Activated CD4-positive, alpha-beta T cell treated with anti-CD3 and anti-CD28 coated beads for 48 hours (primary cell): ENCODE measurements around the gene ZMPSTE24.
A peak's percentile ranks its signal among the peaks of the same experiment; 100 is the strongest.
"Not testable (repeated sequence)": the region's sequence is repeated elsewhere in the genome, so short reads cannot be mapped to it uniquely, and the experiment has no call there.

Experiments
- DNase-seq: peaks from one replicate; pipeline ENCODE4 v3.0.0-alpha.2; 2020

ZMPSTE24 gene

DNA sequence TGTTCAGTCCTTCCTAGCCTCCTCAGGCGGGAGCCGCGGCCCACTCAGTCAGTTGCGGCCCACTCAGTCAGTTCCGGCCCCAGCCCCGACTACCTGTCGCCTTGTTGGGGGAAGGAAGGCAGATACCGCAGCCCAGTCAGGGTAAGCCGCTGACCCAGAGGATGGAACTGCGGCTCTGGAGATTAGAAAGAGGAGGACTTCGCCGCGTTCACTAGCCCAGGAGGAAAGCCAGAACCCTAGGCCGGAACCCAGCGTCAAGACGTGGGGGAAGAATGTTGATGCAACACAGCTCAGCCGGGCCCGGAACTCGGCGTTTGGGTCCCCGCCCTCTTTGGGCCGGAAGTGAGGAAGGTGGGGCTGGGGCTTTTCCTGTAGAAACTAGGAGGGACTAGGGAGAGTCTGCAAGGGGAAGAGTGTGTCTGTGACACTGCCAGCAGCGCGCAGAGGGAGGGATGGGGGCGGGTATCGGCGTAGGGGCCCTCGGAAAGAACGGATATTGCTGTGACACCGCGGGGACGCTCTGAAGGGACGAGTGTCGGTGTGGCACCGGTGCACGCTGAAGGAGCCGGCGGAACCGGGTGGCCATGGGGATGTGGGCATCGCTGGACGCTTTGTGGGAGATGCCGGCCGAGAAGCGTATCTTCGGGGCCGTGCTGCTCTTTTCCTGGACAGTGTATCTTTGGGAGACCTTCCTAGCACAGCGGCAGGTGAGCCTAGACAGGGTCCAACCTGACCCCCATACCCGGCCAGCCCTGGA, at the start of gene ZMPSTE24:
Gene ZMPSTE24, plus strand, starts transcription at position 549 of the 757 bp plus-strand sequence. Its CDS starts 36 bp downstream, at position 585.
- peak; percentile 97 for DNase-seq

DNA sequence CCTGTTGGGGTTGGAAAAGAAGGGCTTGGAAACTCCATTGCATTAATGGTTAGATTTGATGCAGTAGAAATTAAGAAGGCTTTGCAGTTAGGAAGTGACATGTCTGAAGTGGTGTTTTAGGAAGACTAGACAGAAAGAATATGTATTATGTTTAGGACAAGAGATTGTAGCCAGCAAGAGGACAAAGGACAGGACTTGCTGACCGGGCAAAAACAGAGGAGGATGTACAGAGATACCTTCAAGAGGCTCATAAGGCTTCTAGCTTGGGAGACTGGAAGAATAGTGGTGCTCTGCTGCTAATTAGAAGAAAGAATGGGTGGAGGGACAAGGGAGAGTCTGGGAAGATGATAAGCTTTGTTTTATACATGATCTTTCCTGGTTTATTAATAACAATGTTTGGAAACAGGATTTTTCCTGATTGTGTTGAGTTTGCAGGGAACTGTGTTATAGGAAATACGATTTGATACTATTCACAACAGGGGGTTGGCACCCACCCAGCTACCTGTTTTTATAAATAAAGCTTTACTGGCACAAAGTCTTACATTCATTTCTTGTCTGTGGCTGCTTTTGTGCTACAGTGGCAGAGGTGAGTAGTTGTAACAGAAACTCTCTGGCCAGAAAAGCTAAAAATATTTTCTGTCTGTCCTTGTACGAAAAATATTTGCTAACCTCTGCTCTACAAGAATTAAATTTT, 47.4 kb upstream of the ZMPSTE24 start:
- DNase-seq = no peak

- no peak for DNase-seq
Observed at GRCh38 chr1:40218333-40218732, 39.7 kb upstream of the ZMPSTE24 start.

- DNase-seq = not testable (repeated sequence)
Observed at GRCh38 chr1:40221471-40221905, 36.5 kb upstream of the ZMPSTE24 start.

GRCh38 chr1:40221977-40222772, 35.9 kb upstream of the ZMPSTE24 start:
- DNase-seq = no peak

DNA sequence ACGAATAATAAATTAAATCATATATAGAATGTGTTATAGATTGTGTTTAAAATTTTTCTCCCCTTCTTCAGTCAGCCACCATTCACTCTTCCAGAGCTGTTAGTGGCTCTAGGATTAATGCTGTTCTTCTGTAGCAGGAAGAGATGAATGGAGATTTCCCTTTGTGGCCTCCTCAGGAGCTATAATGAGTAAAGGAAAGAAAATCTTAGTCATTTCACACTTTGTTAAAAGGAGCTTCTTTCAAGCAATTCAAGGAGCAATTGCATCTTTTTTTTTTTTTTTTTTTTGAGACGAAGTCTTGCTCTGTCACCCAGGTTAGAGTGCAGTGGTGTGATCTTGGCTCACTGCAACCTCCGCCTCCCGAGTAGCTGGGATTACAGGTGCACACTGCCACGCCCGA, 34.0 kb upstream of the ZMPSTE24 start:
- peak; percentile 19 for DNase-seq

DNA sequence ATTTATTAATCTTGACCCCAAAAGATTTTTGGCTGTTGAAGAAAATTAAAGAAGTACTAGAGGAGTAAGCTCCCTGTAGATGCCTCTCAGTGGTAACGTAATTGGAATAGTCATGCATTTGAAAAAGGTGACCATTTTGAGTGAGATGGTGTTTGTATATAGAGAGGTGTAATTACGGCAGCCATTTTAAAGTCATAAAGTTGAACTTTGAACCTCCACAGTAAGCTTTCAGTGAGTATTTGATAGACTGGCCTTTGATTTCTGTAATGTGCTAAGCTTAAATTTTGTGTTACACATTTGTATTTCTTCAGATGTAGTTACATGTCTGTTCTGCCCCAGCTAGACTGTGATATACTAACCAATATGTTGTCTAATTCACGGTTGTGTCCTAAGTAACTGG, 31.8 kb upstream of the ZMPSTE24 start:
- DNase-seq = no peak

DNA sequence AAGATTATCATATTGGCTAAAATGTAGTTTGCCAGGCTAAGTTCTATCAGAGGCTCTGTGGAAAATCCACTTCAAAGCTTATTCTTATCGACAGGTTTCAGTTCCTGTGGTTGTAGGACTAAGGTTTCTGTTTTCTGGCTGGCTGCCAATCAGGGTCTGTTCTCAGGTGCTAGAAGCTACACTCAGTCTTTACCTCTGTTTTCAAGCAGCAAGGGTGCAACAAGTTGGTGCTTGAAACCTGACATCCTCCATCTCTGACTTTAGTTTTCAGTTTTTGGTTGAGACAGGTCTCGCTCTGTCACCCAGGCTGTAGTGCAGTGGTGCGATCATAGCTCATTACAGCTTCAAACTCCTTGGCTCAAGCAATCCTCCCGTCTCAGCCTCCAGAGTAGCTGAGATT, 25.6 kb upstream of the ZMPSTE24 start:
- DNase-seq = peak; percentile 84

GRCh38 chr1:40239626-40240025, 18.4 kb upstream of the ZMPSTE24 start:
- DNase-seq = no peak

DNA sequence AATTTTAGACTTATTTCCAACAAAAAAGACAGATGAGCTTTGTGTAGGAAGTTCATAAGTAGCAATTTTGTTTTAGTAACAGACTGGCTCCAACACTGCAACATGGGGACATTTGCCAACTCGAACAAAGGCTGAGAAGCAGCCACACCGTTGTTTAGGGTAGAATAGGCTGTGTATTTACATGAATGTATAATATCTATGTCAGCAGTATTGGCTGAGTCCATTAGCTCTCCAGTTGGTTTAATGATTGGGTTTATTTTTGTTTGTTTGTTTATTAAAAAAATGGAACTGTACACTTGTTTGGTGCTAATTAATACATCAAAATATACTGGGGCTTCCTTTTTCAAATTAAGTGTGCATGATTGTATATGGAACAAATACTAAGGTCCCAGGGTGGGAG, 17.6 kb upstream of the ZMPSTE24 start:
- no peak for DNase-seq

DNA sequence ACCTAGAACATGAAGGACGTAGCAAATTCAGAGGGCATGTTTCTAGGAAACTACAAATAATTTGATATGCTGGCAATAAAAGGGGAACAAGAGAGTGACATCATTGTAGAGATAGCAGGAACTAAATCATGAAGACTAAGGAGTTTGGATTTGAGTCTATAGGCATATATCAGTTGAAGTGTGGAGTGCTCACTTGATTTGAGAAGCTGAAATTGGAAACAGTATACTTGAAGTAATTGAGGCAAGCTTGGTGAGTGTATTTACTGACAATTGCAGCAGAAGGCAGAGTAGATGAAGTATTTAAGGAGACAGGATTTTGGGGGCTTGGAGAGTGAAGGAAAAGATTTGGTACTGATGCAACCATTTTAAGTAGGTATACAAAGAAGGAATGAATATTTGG, 16.7 kb upstream of the ZMPSTE24 start:
- no peak for DNase-seq

DNA sequence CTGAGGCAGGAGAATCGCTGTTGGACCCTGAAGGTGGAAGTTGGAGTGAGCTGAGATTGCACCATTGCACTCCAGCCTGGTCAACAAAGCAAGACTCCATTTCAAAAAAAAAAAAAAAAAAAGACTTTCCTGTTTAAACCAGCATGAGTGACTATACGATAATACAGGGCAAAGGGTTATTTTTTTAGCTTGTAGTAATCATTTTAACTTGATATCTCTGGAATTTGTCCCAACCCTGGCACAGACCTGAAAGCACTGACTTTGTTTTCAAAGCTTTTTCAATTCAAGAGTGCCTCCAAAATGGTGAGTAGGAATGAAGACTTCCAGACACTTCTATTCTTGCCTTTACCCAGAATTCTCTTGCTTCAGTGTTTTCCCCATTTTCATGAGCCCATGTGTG, 14.7 kb upstream of the ZMPSTE24 start:
- no peak for DNase-seq

- no peak for DNase-seq
Observed at GRCh38 chr1:40244138-40244744, 13.8 kb upstream of the ZMPSTE24 start.

GRCh38 chr1:40245686-40246085, 12.3 kb upstream of the ZMPSTE24 start:
- no peak for DNase-seq

DNA sequence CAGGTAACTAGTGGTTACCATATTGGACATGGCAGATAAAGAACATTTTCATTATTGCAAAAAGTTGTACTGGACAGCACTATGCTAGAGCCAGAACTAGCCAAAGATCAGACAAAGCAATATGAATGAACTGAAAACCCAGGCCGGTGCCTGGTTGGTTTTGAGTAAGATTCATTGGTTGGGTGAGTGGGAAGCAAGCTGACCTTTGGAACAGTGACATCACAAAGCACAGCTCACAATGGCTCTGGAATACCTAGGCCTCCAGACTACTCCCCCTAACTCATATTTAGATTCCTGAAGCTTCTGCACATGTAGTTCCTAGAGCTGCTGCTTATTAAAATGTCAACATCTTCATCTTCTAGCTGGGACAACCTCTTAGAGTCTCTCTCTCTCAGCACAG, 10.4 kb upstream of the ZMPSTE24 start, which contains the start of gene TMCO2:
Gene TMCO2, plus strand, starts transcription at position 283 of the 400 bp plus-strand sequence. Its CDS starts 57 bp downstream, at position 340.
- DNase-seq = no peak

- DNase-seq = no peak
Observed at GRCh38 chr1:40248412-40248811, 9.6 kb upstream of the ZMPSTE24 start.

- DNase-seq = no peak
Observed at GRCh38 chr1:40251456-40251855, 6.6 kb upstream of the ZMPSTE24 start.

- no peak for DNase-seq
Observed at GRCh38 chr1:40252601-40253000, 5.4 kb upstream of the ZMPSTE24 start.

DNA sequence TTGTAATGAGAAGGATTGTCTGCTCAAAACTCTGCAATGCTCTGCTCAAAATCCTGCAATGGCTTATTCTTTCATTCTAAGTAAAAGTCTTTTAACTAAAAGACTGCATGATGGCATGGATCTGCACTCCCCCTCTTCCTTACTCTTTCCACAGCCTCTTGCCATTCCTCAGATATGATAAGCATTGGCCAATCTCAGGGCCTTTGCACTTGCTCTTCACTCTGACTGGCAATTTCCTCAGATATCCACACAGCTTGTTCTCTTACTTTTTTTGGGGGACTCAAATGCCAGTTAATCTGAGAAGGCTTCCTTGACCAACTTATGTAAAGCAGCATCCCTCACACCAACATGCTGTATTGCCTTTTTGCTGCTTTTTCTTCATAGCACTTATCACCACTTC, 2.8 kb upstream of the ZMPSTE24 start:
- DNase-seq = no peak

DNA sequence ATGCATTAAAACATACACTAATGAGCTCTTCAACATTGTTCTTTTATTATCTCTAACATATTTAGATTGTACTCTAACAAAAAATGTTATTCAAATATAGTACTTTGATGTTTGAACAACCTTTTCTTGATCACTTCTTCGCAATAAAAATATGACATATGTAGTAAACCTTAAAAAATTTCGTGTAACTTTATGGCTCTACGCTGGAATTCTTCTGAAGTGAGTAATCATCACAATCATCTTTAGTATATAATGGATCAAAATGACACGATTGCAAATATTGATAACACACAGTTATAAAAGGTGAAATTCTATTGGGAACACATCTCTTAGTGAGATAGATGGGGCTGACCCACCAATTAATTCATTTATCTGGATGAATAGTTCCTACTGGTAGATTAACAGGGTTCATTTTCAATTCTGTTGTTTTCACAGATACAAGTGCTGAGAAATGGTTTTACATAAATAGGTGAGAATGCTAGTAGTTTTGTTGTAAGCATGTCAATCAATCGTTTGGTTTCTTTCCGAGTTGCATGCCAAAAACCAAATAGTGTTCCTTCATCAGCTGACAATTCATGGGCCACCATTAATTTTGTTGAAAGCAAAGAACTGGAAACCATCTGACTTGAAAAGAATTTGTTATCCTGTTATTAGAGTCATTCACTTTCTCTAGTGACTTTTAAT, 1.5 kb upstream of the ZMPSTE24 start:
- no peak for DNase-seq

DNA sequence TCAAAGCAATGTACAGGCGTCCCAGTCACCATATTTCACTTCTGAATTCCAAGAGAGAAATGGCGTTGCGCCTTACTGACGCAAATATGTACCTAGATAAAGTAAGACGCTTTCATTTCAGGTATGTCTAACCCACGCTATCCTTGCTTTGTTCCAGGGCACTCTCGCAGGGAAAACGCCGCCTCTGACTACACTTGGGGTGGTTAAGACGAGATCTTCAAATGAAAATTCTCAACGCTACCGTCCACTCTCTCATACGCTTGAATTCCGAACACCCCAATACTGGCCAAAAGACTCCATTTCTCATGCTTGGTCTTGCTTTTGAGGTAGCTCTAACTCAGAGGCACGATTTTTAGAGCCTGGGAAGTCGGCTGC, 736 bp upstream of the ZMPSTE24 start:
- peak; percentile 63 for DNase-seq

GRCh38 chr1:40258445-40258769, 371 bp downstream of the ZMPSTE24 start:
- no peak for DNase-seq

GRCh38 chr1:40264354-40264781, 6.3 kb downstream of the ZMPSTE24 start:
- peak; percentile 44 for DNase-seq
